Measurements from ENCODE around the gene CASP1.
"Not testable (repeated sequence)": the region's sequence is repeated elsewhere in the genome, so short reads cannot be mapped to it uniquely, and the experiment has no call there.

The CASP1 gene

DNA sequence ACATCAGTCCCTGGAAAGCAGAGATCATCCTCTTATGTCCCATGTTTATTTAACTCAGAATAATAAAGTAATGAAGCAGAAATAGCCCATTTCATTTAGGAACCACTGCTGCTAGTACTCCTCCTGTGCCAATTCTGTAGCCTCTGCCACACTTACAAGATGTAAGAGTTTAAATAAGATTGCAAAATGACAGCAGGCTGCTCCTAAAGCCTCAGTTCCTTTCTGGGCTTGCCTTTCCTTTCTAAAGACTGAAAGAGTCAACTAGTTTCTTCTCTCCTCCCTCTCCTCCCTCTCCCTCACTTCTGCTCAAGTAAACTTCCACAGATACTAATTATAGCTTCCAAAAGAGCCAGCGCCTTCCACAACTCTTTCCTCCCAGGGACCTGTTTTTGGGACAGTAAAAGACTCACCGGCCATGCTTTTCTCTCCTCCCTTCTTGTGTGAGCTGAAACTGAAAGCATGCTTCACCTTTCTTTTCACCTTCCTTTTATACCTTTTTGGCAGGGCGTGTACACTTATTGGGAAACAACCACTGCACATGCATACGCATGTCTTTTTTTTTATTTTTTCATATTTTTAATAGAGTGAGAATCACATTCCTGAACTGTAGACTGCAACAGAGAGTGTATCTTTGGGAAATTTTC, 36.3 kb upstream of the CASP1 start:
- Histone ChIP-seq H3K27ac (ENCODE audit: low read length) (peak overlapping the region; percentile 19; the same call in 1 of the 2 replicates), H3K4me3 (ENCODE audit: low read length) (peak overlapping the region; percentile 49), H3K4me1 (ENCODE audit: low read length) (0 out of 2 replicates have a peak, but pooled peaks cover 9% of the 10 kb centered on the region), H3K27me3 (replicated peaks; ENCODE audit: insufficient read depth, low read length) (no peaks in the 10 kb centered on the region), H4K20me1 (ENCODE audit: insufficient read depth, low read length) (no peaks in the 10 kb centered on the region), H3K9me3 (replicated peaks; ENCODE audit: insufficient read depth, low read length) (no peaks in the 10 kb centered on the region), H3F3A (ENCODE audit: insufficient read depth, low read length) (no peaks in the 10 kb centered on the region), H3K79me2 (ENCODE audit: low read length) (no peaks in the 10 kb centered on the region), H3K9me2 (replicated peaks; ENCODE audit: insufficient read depth, low read length) (no peaks in the 10 kb centered on the region), H3K4me2 (ENCODE audit: low read depth, low read length) (peak overlapping the region; percentile 49), H3K9ac (ENCODE audit: low read length) (peak overlapping the region; percentile 32; the same call in 1 of the 2 replicates), H2AFZ (ENCODE audit: low read length) (peak overlapping the region; percentile 40), H3K36me3 (replicated peaks; ENCODE audit: insufficient read depth, low read length) (no peaks in the 10 kb centered on the region)
- TF ChIP-seq CTCF (IDR thresholded peaks at IDR 0.05; ENCODE audit: low read length) (no peak), EZH2phosphoT487 (IDR thresholded peaks at IDR 0.05; ENCODE audit: low read length) (no peak), EZH2 (optimal IDR thresholded peaks at IDR 0.05; ENCODE audit: low read depth, low read length) (no peak)
- DNase-seq: peak; percentile 82

DNA sequence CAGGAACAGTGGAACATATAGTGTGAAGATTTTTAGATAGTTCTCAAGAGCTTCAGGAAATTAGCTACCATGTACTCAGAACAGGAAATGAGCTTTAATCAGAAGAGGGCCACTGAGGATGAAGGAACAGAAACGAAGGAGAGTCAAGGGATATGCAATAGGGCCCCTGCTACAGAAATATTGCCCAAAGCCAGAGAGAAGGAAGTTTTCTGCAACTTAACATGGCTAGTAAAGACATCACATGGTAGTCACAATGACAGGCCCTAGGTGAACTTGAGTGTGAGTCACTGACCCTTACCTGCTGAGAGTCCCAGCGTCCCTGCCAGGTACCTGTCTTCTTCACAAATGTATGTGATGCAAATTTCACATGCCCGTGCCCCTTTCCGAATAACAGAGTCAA, 35.4 kb upstream of the CASP1 start:
- Histone ChIP-seq H3K27me3 (replicated peaks; ENCODE audit: insufficient read depth, low read length) (no peaks in the 10 kb centered on the region), H3K4me2 (ENCODE audit: low read depth, low read length) (peak overlapping the region; percentile 49; the same call in 1 of the 2 replicates), H3K79me2 (ENCODE audit: low read length) (no peaks in the 10 kb centered on the region), H4K20me1 (ENCODE audit: insufficient read depth, low read length) (no peaks in the 10 kb centered on the region), H3F3A (ENCODE audit: insufficient read depth, low read length) (no peaks in the 10 kb centered on the region), H3K4me1 (ENCODE audit: low read length) (0 out of 2 replicates have a peak, but pooled peaks cover 9% of the 10 kb centered on the region), H3K27ac (ENCODE audit: low read length) (no peak overlapping the region), H3K36me3 (replicated peaks; ENCODE audit: insufficient read depth, low read length) (no peaks in the 10 kb centered on the region), H3K9me3 (replicated peaks; ENCODE audit: insufficient read depth, low read length) (no peaks in the 10 kb centered on the region), H2AFZ (ENCODE audit: low read length) (no peak overlapping the region), H3K4me3 (ENCODE audit: low read length) (no peak overlapping the region), H3K9ac (ENCODE audit: low read length) (no peak overlapping the region), H3K9me2 (replicated peaks; ENCODE audit: insufficient read depth, low read length) (no peaks in the 10 kb centered on the region)
- TF ChIP-seq CTCF (IDR thresholded peaks at IDR 0.05; ENCODE audit: low read length) (no peak), EZH2phosphoT487 (IDR thresholded peaks at IDR 0.05; ENCODE audit: low read length) (no peak), EZH2 (optimal IDR thresholded peaks at IDR 0.05; ENCODE audit: low read depth, low read length) (no peak)
- no peak for DNase-seq

- H3K27ac ChIP-seq (ENCODE audit: low read length); H4K20me1 ChIP-seq (ENCODE audit: insufficient read depth, low read length); H3K27me3 ChIP-seq (replicated peaks; ENCODE audit: insufficient read depth, low read length); H3K9me3 ChIP-seq (replicated peaks; ENCODE audit: insufficient read depth, low read length); H3K9me2 ChIP-seq (replicated peaks; ENCODE audit: insufficient read depth, low read length); DNase-seq; H3F3A ChIP-seq (ENCODE audit: insufficient read depth, low read length); H3K79me2 ChIP-seq (ENCODE audit: low read length); H3K9ac ChIP-seq (ENCODE audit: low read length); H2AFZ ChIP-seq (ENCODE audit: low read length); H3K4me2 ChIP-seq (ENCODE audit: low read depth, low read length); H3K4me1 ChIP-seq (ENCODE audit: low read length); H3K36me3 ChIP-seq (replicated peaks; ENCODE audit: insufficient read depth, low read length); H3K4me3 ChIP-seq (ENCODE audit: low read length): not testable (repeated sequence)
Measured at GRCh38 chr11:105069749-105070148, 34.8 kb upstream of the CASP1 start.

DNA sequence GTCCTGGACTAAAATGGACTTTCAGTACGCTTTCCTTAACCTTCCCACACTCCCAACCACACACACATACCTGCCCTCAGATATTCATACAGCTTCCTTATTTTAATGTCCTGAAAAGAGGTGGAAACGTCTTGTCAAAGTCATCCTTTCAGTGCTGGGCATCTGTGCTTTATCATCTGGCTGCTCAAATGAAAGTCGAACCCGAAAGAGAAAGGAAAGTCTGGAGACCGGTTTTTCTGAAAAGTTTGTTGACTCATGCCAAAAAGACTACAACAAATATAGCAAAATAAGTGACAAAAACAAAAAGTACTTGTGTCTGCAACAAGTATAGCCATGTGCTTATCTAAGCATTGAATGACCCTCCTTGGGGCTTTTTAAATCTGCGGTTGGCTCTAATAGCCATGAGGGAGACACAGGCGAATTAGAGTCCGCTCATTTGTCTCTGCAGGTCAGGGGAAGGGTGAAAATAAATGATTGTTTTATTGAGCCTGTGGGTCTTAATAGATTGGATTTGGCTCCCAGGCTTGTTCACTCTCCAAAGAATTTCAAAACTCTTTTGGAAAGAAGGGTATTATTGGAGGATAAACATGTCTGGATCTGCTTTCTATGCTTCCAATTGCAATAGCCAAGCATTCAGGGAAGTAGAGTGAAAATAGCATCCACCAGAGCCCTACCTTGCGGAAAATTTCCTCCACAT, 28.4 kb upstream of the CASP1 start:
- DNase-seq: peak; percentile 31
- H3K4me3 ChIP-seq (ENCODE audit: low read length); H2AFZ ChIP-seq (ENCODE audit: low read length); H3K9ac ChIP-seq (ENCODE audit: low read length); H3F3A ChIP-seq (ENCODE audit: insufficient read depth, low read length); H3K9me3 ChIP-seq (replicated peaks; ENCODE audit: insufficient read depth, low read length); H3K9me2 ChIP-seq (replicated peaks; ENCODE audit: insufficient read depth, low read length); H3K27me3 ChIP-seq (replicated peaks; ENCODE audit: insufficient read depth, low read length); H4K20me1 ChIP-seq (ENCODE audit: insufficient read depth, low read length); H3K4me1 ChIP-seq (ENCODE audit: low read length); H3K36me3 ChIP-seq (replicated peaks; ENCODE audit: insufficient read depth, low read length); H3K27ac ChIP-seq (ENCODE audit: low read length); H3K79me2 ChIP-seq (ENCODE audit: low read length): not testable (repeated sequence)
- peak overlapping the region; percentile 35; the same call in 1 of the 2 replicates for H3K4me2 ChIP-seq (ENCODE audit: low read depth, low read length)
